Measurements from ENCODE around the gene GOLGA1.

DNA sequence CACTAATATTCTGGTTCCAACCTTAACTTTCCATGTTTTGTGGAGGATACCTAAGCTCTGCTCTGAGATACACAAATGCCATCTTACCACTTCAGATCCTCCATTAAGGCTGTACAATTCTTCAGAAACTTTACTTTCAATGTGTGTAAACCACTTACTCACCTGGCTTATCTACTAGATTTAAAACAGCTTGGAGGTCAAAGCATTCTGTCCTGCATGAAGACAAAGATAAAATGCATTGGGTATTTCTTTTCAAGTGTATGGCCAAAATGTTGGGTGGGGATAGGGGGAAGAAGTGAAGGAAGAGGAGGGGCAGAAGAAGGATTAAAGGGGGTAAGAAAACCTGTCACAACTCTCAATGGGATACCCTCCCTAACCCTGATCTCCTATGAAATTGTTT, 939 bp downstream of the GOLGA1 start:
- TF ChIP-seq POLR2A (IDR thresholded peaks at IDR 0.05; ENCODE audit: low read depth, low read length): no peak
- TF ChIP-seq POLR2AphosphoS5 (IDR thresholded peaks at IDR 0.05; ENCODE audit: low read depth, low read length): no peak

Measured in GM12892 (cell line).